ENCODE measurements around the gene SOCS6. TPM values are rescaled to one million over a fixed set of nuclear protein-coding genes. Genes with fewer than 3 reads are reported as not detected.

The SOCS6 gene
- total and polyA plus RNA-seq, 2 donors (not counting 1 experiment from before 2014, with no cell fraction given): 38.6 to 44.1 TPM

- Histone ChIP-seq H3K4me2 (ENCODE audit: extremely low read depth, insufficient read depth, low read length) (no peak overlapping the region), H3K4me3 (replicated peaks in 1 of 4; ENCODE audit: control extremely low read depth in 1 of 4, insufficient read depth in 1 of 4, low read depth in 3 of 4, low read length in 4 of 4) (no peak overlapping the region), H3K27me3 (ENCODE audit: control insufficient read depth, insufficient read depth, low read length) (no peaks in the 10 kb centered on the region), H3K9ac (ENCODE audit: insufficient read depth, low read length) (no peak overlapping the region), H3K27ac (ENCODE audit: insufficient read depth, low read length) (no peak overlapping the region), H2AFZ (ENCODE audit: low read length) (no peak overlapping the region), H3K9me3 (ENCODE audit: control insufficient read depth, insufficient read depth, low read depth, low read length) (no peaks in the 10 kb centered on the region), H3K79me2 (ENCODE audit: control insufficient read depth, insufficient read depth, low read length) (no peaks in the 10 kb centered on the region), H4K20me1 (ENCODE audit: control insufficient read depth, extremely low read depth, insufficient read depth, low read length) (no peaks in the 10 kb centered on the region), H3K4me1 (ENCODE audit: control insufficient read depth, extremely low read depth, insufficient read depth, low read length) (peaks cover 27% of the 10 kb centered on the region), H3K36me3 (ENCODE audit: control insufficient read depth, insufficient read depth, low read length) (no peaks in the 10 kb centered on the region)
- no peak for DNase-seq (ENCODE audit: low read depth in 2 of 2)
- TF ChIP-seq EZH2 (IDR thresholded peaks at IDR 0.05; ENCODE audit: low read length, missing control alignments): no peak
- TF ChIP-seq CTCF (conservative IDR thresholded peaks at IDR 0.05 in 1 of 2, IDR thresholded peaks at IDR 0.05 in 1 of 2; ENCODE audit: low read depth in 1 of 2, low read length in 2 of 2): no peak
Observed at GRCh38 chr18:70376137-70376913, 87.5 kb downstream of the SOCS6 start.

- Histone ChIP-seq H2AFZ (ENCODE audit: low read length) (peak overlapping the region; percentile 10), H3K4me3 (replicated peaks in 1 of 4; ENCODE audit: control extremely low read depth in 1 of 4, insufficient read depth in 1 of 4, low read depth in 3 of 4, low read length in 4 of 4) (no peak overlapping the region), H3K9me3 (ENCODE audit: control insufficient read depth, insufficient read depth, low read depth, low read length) (no peaks in the 10 kb centered on the region), H4K20me1 (ENCODE audit: control insufficient read depth, extremely low read depth, insufficient read depth, low read length) (no peaks in the 10 kb centered on the region), H3K4me2 (ENCODE audit: extremely low read depth, insufficient read depth, low read length) (no peak overlapping the region), H3K9ac (ENCODE audit: insufficient read depth, low read length) (no peak overlapping the region), H3K79me2 (ENCODE audit: control insufficient read depth, insufficient read depth, low read length) (no peaks in the 10 kb centered on the region), H3K27ac (ENCODE audit: insufficient read depth, low read length) (no peak overlapping the region), H3K4me1 (ENCODE audit: control insufficient read depth, extremely low read depth, insufficient read depth, low read length) (peaks cover 29% of the 10 kb centered on the region), H3K27me3 (ENCODE audit: control insufficient read depth, insufficient read depth, low read length) (no peaks in the 10 kb centered on the region), H3K36me3 (ENCODE audit: control insufficient read depth, insufficient read depth, low read length) (no peaks in the 10 kb centered on the region)
- DNase-seq (ENCODE audit: low read depth in 2 of 2): no peak
- TF ChIP-seq EZH2 (IDR thresholded peaks at IDR 0.05; ENCODE audit: low read length, missing control alignments) (no peak), CTCF (conservative IDR thresholded peaks at IDR 0.05 in 1 of 2, IDR thresholded peaks at IDR 0.05 in 1 of 2; ENCODE audit: low read depth in 1 of 2, low read length in 2 of 2) (no peak)
Observed at GRCh38 chr18:70376914-70377258, 88.0 kb downstream of the SOCS6 start.

GRCh38 chr18:70377317-70377799 lies 88.5 kb downstream of the SOCS6 start:
- no peak overlapping the region for H3K4me2 ChIP-seq (ENCODE audit: extremely low read depth, insufficient read depth, low read length)

More at GRCh38 chr18:70377317-70377799, 88.5 kb downstream of the SOCS6 start:
- Histone ChIP-seq H3K27me3 (ENCODE audit: control insufficient read depth, insufficient read depth, low read length) (no peaks in the 10 kb centered on the region), H4K20me1 (ENCODE audit: control insufficient read depth, extremely low read depth, insufficient read depth, low read length) (no peaks in the 10 kb centered on the region), H2AFZ (ENCODE audit: low read length) (no peak overlapping the region), H3K79me2 (ENCODE audit: control insufficient read depth, insufficient read depth, low read length) (no peaks in the 10 kb centered on the region), H3K27ac (ENCODE audit: insufficient read depth, low read length) (peak overlapping the region; percentile 11), H3K4me1 (ENCODE audit: control insufficient read depth, extremely low read depth, insufficient read depth, low read length) (peaks cover 28% of the 10 kb centered on the region), H3K4me3 (replicated peaks in 1 of 4; ENCODE audit: control extremely low read depth in 1 of 4, insufficient read depth in 1 of 4, low read depth in 3 of 4, low read length in 4 of 4) (no peak overlapping the region), H3K36me3 (ENCODE audit: control insufficient read depth, insufficient read depth, low read length) (no peaks in the 10 kb centered on the region), H3K9me3 (ENCODE audit: control insufficient read depth, insufficient read depth, low read depth, low read length) (no peaks in the 10 kb centered on the region), H3K9ac (ENCODE audit: insufficient read depth, low read length) (no peak overlapping the region)
- TF ChIP-seq CTCF (conservative IDR thresholded peaks at IDR 0.05 in 1 of 2, IDR thresholded peaks at IDR 0.05 in 1 of 2; ENCODE audit: low read depth in 1 of 2, low read length in 2 of 2): no peak
- TF ChIP-seq EZH2 (IDR thresholded peaks at IDR 0.05; ENCODE audit: low read length, missing control alignments): no peak
- DNase-seq (ENCODE audit: low read depth in 2 of 2): peak; percentile 30 to 54
